A673 (cell line): ENCODE measurements around the gene HACD4. TPM values are rescaled to one million over a fixed set of nuclear protein-coding genes. Genes with fewer than 3 reads are reported as not detected.
A peak's percentile ranks its signal among the peaks of the same experiment; 100 is the strongest.

Experiments used
- Bru-seq: library from RNA; stranded (reverse); fragments of 400-500 nt; gene quantifications from one replicate; lab custom pipeline; 2021; lab: Mats Ljungman, UMichigan
- BruChase-seq, 2 experiments: library from RNA; stranded (reverse); fragments of 400-500 nt; gene quantifications; one replicate each; lab custom pipeline; 2021; lab: Mats Ljungman, UMichigan
- BruUV-seq: library from RNA; stranded (reverse); fragments of 400-500 nt; replicated peaks from 2 replicates; lab custom pipeline; 2021; lab: Mats Ljungman, UMichigan
- CTCF ChIA-PET: fragments of 300-600 bp; sonication (Branson Sonifier 250); formaldehyde crosslinking; loops from one replicate; lab custom pipeline; 2022; ENCODE audit warnings: antibody characterized with exemption; lab: Charles Lee
- POLR2A ChIA-PET: fragments of 300-600 bp; sonication (Branson Sonifier 250); formaldehyde crosslinking; loops from one replicate; lab custom pipeline; 2022; ENCODE audit warnings: antibody characterized with exemption; ENCODE audit not compliant: low non-redundant PET; lab: Charles Lee
- DNase-seq: peaks from one replicate; pipeline ENCODE4 v3.0.0-alpha.2; 2015; ENCODE audit warnings: low spot score
- H3K27ac ChIP-seq: fragments of 200-600 bp; sonication (generic); 2 replicates; pipeline ENCODE4 v1.5.1; 2016; ENCODE audit warnings: mixed run types, low read depth, mild to moderate bottlenecking, mixed read lengths, antibody characterized with exemption, low read length; ENCODE audit not compliant: poor library complexity, severe bottlenecking
- H3K27me3 ChIP-seq: fragments of 200-600 bp; sonication (generic); replicated peaks from 2 replicates; pipeline ENCODE4 v1.6.1; 2017; ENCODE audit warnings: mixed run types, low read depth, mild to moderate bottlenecking, mixed read lengths, antibody characterized with exemption, low read length; ENCODE audit not compliant: insufficient read depth, poor library complexity
- H3K36me3 ChIP-seq: fragments of 200-600 bp; sonication (generic); 2 replicates; pipeline ENCODE4 v1.6.1; 2016; ENCODE audit warnings: mixed run types, mild to moderate bottlenecking, mixed read lengths, antibody characterized with exemption, low read length; ENCODE audit not compliant: insufficient read depth, poor library complexity, severe bottlenecking
- H3K4me1 ChIP-seq: fragments of 200-600 bp; sonication (generic); 2 replicates; pipeline ENCODE4 v1.6.1; 2017; ENCODE audit warnings: mixed run types, mild to moderate bottlenecking, mixed read lengths, antibody characterized with exemption, low read length; ENCODE audit not compliant: insufficient read depth, poor library complexity, severe bottlenecking
- H3K4me3 ChIP-seq: fragments of 200-600 bp; sonication (generic); 2 replicates; pipeline ENCODE4 v1.5.1; 2016; ENCODE audit warnings: low read depth, mixed run types, mild to moderate bottlenecking, mixed read lengths, low read length; ENCODE audit not compliant: poor library complexity, severe bottlenecking
- H3K9me3 ChIP-seq: fragments of 200-600 bp; sonication (generic); 2 replicates; pipeline ENCODE4 v1.6.1; 2016; ENCODE audit warnings: mixed run types, low read depth, mild to moderate bottlenecking, mixed read lengths, antibody characterized with exemption, low read length; ENCODE audit not compliant: poor library complexity, severe bottlenecking
- EZH2 ChIP-seq: fragments of 200-600 bp; sonication (generic); IDR thresholded peaks from 2 replicates; pipeline ENCODE4 v1.6.1; 2017; ENCODE audit warnings: borderline replicate concordance, low read depth, mild to moderate bottlenecking, mixed read lengths, antibody characterized with exemption, low read length; ENCODE audit not compliant: poor library complexity, severe bottlenecking
- intact Hi-C: fragments of 100-400 bp; cut with micrococcal nuclease; formaldehyde crosslinking; loops from one replicate; pipeline ENCODE4 v1.10.0; 2022; ENCODE audit not compliant: unreplicated experiment
- long read RNA-seq: library from polyadenylated mRNA; stranded (forward); transcript quantifications from one replicate; pipeline ENCODE4 v2.0.0, GENCODE V29; 2022
- total RNA-seq: library from RNA; stranded (reverse); gene quantifications from 2 replicates; pipeline ENCODE4 v1.2.3, GENCODE V29; 2021
- TF ChIP-seq, protein P1 (sequence below): fragments of 300-800, 200-600 bp; sonication (generic); conservative IDR thresholded peaks from 2 replicates; pipeline ENCODE4 v1.5.1; 2017; ENCODE audit warnings: low read depth, mild to moderate bottlenecking, antibody characterized with exemption, low read length, moderate library complexity, mixed read lengths

Gene HACD4, protein sequence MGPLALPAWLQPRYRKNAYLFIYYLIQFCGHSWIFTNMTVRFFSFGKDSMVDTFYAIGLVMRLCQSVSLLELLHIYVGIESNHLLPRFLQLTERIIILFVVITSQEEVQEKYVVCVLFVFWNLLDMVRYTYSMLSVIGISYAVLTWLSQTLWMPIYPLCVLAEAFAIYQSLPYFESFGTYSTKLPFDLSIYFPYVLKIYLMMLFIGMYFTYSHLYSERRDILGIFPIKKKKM
- total RNA-seq (0.19 and 0.26 TPM in 2 replicates), Bru-seq, nascent RNA (percentile 27 among the genes with signal in this experiment), BruChase-seq, experiment 1, labeled RNA remaining after a 2-hour chase (percentile 18 among the genes with signal in this experiment), BruChase-seq, experiment 2, labeled RNA remaining after a 6-hour chase (percentile 24 among the genes with signal in this experiment)
- long read RNA-seq, partial matches to known transcripts, result 0 of 1 reads
- long read RNA-seq, other reads (novel, unspliced or antisense), result 1 of 1 reads

DNA sequence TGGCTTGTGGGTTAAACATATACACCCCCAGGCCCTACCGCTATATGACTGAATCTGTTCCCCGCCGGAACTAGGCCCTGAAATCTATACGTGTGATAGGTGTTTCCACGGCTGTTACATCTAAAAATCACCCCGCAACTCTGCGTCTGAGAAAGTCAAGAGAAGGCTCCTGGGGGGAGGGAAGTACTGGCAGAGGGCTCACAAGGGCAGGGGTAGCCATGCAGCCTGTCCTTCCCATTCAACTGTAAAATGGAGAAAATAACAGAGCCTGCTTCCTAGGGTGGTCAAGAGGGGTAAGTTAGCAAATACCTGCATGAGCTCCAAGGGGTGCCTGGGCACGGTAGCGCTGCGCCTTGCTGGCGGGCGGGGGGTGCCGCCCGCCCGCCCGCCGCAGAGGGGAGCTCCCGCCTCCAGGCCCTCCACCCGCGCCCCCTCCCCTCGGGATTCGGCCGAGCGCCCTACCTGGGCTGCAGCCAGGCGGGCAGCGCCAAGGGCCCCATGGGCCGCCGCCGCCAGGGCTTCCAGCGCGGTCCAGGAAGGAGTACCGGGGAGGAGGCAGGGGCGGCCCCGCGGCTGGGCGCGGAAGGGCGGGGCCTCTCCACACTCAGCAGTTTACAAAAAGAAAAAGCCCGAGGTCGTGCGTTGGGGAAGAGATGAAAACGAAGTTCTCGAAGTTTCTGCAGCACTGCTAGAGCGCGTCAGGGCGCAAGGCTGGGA, at the start of gene HACD4:
HACD4 (minus strand) TSS at position 550 of the 717 bp plus-strand sequence; CDS start at position 500, 50 bp downstream.
- Histone ChIP-seq H3K36me3 (no peaks in the 10 kb centered on the region), H3K27me3 (no peaks in the 10 kb centered on the region), H3K4me1 (no peaks in the 10 kb centered on the region), H3K9me3 (no peaks in the 10 kb centered on the region), H3K4me3 (peak within 1 kb of the TSS; percentile 28), H3K27ac (no peak within 1 kb of the TSS)
- no TSS peak for BruUV-seq
- DNase-seq, result peak; percentile 18
- intact Hi-C loops, result no loop called here
- ChIA-PET POLR2A (no interaction called here), CTCF (no interaction called here)
- TF ChIP-seq, protein P1, sequence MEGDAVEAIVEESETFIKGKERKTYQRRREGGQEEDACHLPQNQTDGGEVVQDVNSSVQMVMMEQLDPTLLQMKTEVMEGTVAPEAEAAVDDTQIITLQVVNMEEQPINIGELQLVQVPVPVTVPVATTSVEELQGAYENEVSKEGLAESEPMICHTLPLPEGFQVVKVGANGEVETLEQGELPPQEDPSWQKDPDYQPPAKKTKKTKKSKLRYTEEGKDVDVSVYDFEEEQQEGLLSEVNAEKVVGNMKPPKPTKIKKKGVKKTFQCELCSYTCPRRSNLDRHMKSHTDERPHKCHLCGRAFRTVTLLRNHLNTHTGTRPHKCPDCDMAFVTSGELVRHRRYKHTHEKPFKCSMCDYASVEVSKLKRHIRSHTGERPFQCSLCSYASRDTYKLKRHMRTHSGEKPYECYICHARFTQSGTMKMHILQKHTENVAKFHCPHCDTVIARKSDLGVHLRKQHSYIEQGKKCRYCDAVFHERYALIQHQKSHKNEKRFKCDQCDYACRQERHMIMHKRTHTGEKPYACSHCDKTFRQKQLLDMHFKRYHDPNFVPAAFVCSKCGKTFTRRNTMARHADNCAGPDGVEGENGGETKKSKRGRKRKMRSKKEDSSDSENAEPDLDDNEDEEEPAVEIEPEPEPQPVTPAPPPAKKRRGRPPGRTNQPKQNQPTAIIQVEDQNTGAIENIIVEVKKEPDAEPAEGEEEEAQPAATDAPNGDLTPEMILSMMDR, result no peak
- no peak for TF ChIP-seq EZH2

GRCh38 chr9:21080793-21081192, 49.4 kb upstream of the HACD4 start:
- TF ChIP-seq, protein P1, result no peak
- TF ChIP-seq EZH2, result no peak
- ChIA-PET CTCF (no interaction called here), POLR2A (no interaction called here)
- no peak for DNase-seq
- H3K4me1 ChIP-seq, result no peaks in the 10 kb centered on the region
- no peaks in the 10 kb centered on the region for H3K9me3 ChIP-seq
- no peak overlapping the region for H3K27ac ChIP-seq
- H3K27me3 ChIP-seq, result no peaks in the 10 kb centered on the region
- no peak overlapping the region for H3K4me3 ChIP-seq
- no TSS peak for BruUV-seq
- intact Hi-C loops, result no loop called here
- no peaks in the 10 kb centered on the region for H3K36me3 ChIP-seq

DNA sequence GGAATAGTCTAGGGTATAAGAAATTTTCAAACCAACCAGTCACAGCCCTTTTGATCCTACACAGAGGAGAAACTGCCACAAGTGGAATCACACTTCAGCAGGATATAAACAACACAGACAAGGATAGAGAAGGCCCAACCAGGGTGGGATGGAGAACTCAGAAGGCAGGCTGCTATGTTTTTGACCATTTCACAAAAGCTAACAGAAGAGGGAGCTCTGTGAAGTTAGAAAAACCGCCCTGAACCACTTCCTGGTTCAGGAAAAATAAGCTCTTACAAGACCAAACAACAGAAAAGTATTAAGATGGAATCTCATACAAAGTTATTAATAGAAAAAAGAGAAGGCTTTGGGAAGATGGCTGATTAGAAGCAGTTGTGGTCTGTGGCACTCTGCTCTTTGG, 47.3 kb upstream of the HACD4 start:
- no peak overlapping the region for H3K4me3 ChIP-seq
- peak; percentile 2 for DNase-seq
- no peaks in the 10 kb centered on the region for H3K9me3 ChIP-seq
- H3K36me3 ChIP-seq, result no peaks in the 10 kb centered on the region
- intact Hi-C loops, result no loop called here
- ChIA-PET CTCF (interaction anchor here (1.2 kb wide), 1 partner anchor 32 kb away, joined by 4 read pairs; no protein-coding TSS in a partner anchor), POLR2A (no interaction called here)
- H3K4me1 ChIP-seq, result no peaks in the 10 kb centered on the region
- TF ChIP-seq, protein P1, result 0 out of 2 replicates have a peak, but pooled peaks have one; percentile 14
- no peak for TF ChIP-seq EZH2
- H3K27ac ChIP-seq, result no peak overlapping the region
- no peaks in the 10 kb centered on the region for H3K27me3 ChIP-seq
- BruUV-seq, result no TSS peak
